Measurements from ENCODE around the gene SCLT1. TPM values are rescaled to one million over a fixed set of nuclear protein-coding genes. Genes with fewer than 3 reads are reported as not detected.

SCLT1 gene
- total and polyA plus RNA-seq, 2 of the 4 experiments (the other 2 are of a cell fraction): 4.9 to 7.7 TPM

- Histone ChIP-seq H3K27me3 (ENCODE audit: control insufficient read depth, insufficient read depth, low read length) (no peaks in the 10 kb centered on the region), H4K5ac (ENCODE audit: low read depth, low read length) (no peak overlapping the region), H3K27ac (ENCODE audit: insufficient read depth, low read length) (no peak overlapping the region), H4K91ac (ENCODE audit: insufficient read depth, low read depth, low read length) (no peak overlapping the region), H3K9me3 (ENCODE audit: control insufficient read depth, insufficient read depth, low read length) (no peaks in the 10 kb centered on the region), H4K8ac (ENCODE audit: low read depth in 2 of 2, low read length in 2 of 2) (no peak overlapping the region), H2BK5ac (ENCODE audit: low read depth, low read length, poor library complexity, severe bottlenecking) (no peak overlapping the region), H2AFZ (replicated peaks; ENCODE audit: low read length, poor library complexity) (no peak overlapping the region), H4K20me1 (ENCODE audit: insufficient read depth, low read length) (no peaks in the 10 kb centered on the region), H3K14ac (replicated peaks; ENCODE audit: low read depth, low read length) (no peak overlapping the region), H3K4me2 (ENCODE audit: low read depth, low read length) (no peak overlapping the region), H2BK15ac (ENCODE audit: low read depth, low read length) (no peak overlapping the region), H3K23ac (ENCODE audit: low read depth, low read length) (no peak overlapping the region), H2BK120ac (ENCODE audit: low read depth, low read length) (no peak overlapping the region), H3K9me1 (ENCODE audit: insufficient read depth, low read length) (no peaks in the 10 kb centered on the region), H2BK20ac (ENCODE audit: low read depth, low read length) (no peak overlapping the region), H3K79me1 (ENCODE audit: low read depth in 1 of 2, low read length in 2 of 2) (peaks cover 0 to 4% of the 10 kb centered on the region in 2 experiments; a peak in 1 of 4 replicates), H3K4me3 (ENCODE audit: insufficient read depth, low read depth, low read length) (no peak overlapping the region), H3K36me3 (ENCODE audit: control insufficient read depth, insufficient read depth, low read length) (no peaks in the 10 kb centered on the region), H3K56ac (ENCODE audit: extremely low read depth, insufficient read depth, low read length) (no peak overlapping the region), H3K9ac (ENCODE audit: low read depth, low read length) (no peak overlapping the region), H2AK9ac (replicated peaks; ENCODE audit: low read depth, low read length, poor library complexity) (no peak overlapping the region), H3K18ac (ENCODE audit: low read depth, low read length) (no peak overlapping the region), H3K4ac (ENCODE audit: low read depth, low read length) (no peak overlapping the region), H2AK5ac (ENCODE audit: low read depth, low read length) (no peak overlapping the region), H3K4me1 (ENCODE audit: control insufficient read depth, insufficient read depth, low read length) (no peaks in the 10 kb centered on the region)
- TF ChIP-seq ELK1 (IDR thresholded peaks at IDR 0.05; ENCODE audit: borderline replicate concordance, low read depth, low read length) (no peak), RCOR1 (IDR thresholded peaks at IDR 0.05; ENCODE audit: insufficient replicate concordance, low read length) (no peak), MAZ (IDR thresholded peaks at IDR 0.05; ENCODE audit: borderline replicate concordance, low read depth, low read length) (no peak), CHD1 (IDR thresholded peaks at IDR 0.05; ENCODE audit: low read depth, low read length) (no peak), FOS (IDR thresholded peaks at IDR 0.05; ENCODE audit: low read depth, low read length) (no peak), MXI1 (IDR thresholded peaks at IDR 0.05; ENCODE audit: borderline replicate concordance, low read depth, low read length) (no peak)
- intact Hi-C loops (cut with micrococcal nuclease): no loop called here
- ATAC-seq (ENCODE audit: low read depth): no peak
- POLR2A ChIA-PET (ENCODE audit: unreplicated experiment): no interaction called here
- no CpG with 5 or more reads among the region's 1 CpG for WGBS, 2 experiments (ENCODE audit: extremely low coverage in 2 of 2, insufficient read length in 1 of 2)
- dilution Hi-C loops (cut with HindIII; ENCODE audit: low sequenced_read_pairs, unreplicated experiment): no loop called here
- no TSS peak for BruUV-seq (replicated peaks)
- CTCF ChIA-PET: no interaction called here
- in situ Hi-C loops (cut with MboI; ENCODE audit: low sequenced_read_pairs): no loop called here
- no peak for DNase-seq
These were observed 180.1 kb downstream of the SCLT1 start for GRCh38 chr4:128913228-128913627.
